ENCODE data around the gene CHRDL1. TPM values are rescaled to one million over a fixed set of nuclear protein-coding genes. Genes with fewer than 3 reads are reported as not detected.

Gene CHRDL1
- total and polyA plus RNA-seq, 2 donors (not counting 1 experiment from before 2014, with no cell fraction given), result not detected

GRCh38 chrX:110669572-110669971 is 126.0 kb downstream of the CHRDL1 start:
- Histone ChIP-seq H3K4me1 (ENCODE audit: control insufficient read depth in 2 of 2, insufficient read depth in 2 of 2, low read length in 2 of 2) (no peaks in the 10 kb centered on the region), H3K4me2 (replicated peaks; ENCODE audit: low read depth, low read length, poor library complexity, severe bottlenecking) (no peak overlapping the region), H2AFZ (ENCODE audit: insufficient read depth, low read depth, low read length, poor library complexity, severe bottlenecking) (no peak overlapping the region), H3K27me3 (replicated peaks in 1 of 4; ENCODE audit: control extremely low read depth in 1 of 4, control insufficient read depth in 3 of 4, insufficient read depth in 4 of 4, low read length in 3 of 4) (no peaks in the 10 kb centered on the region), H3K27ac (ENCODE audit: low read length in 2 of 2) (no peak overlapping the region), H3K9ac (ENCODE audit: low read length) (no peak overlapping the region), H3K36me3 (replicated peaks in 1 of 2; ENCODE audit: control extremely low read depth in 1 of 2, control insufficient read depth in 1 of 2, extremely low read depth in 1 of 2, insufficient read depth in 2 of 2, low read length in 1 of 2) (no peaks in the 10 kb centered on the region), H3K79me2 (ENCODE audit: control insufficient read depth, insufficient read depth, low read length) (no peaks in the 10 kb centered on the region), H4K20me1 (ENCODE audit: control insufficient read depth, insufficient read depth, low read length, poor library complexity, severe bottlenecking) (no peaks in the 10 kb centered on the region), H3K4me3 (ENCODE audit: control extremely low read depth in 1 of 5, extremely low read depth in 1 of 5, insufficient read depth in 1 of 5, low read depth in 2 of 5, low read length in 4 of 5) (no peak overlapping the region), H3K9me3 (ENCODE audit: control extremely low read depth in 1 of 3, control insufficient read depth in 2 of 3, insufficient read depth in 1 of 3, low read length in 2 of 3) (no peaks in the 10 kb centered on the region)
- no peak for TF ChIP-seq EZH2 (IDR thresholded peaks at IDR 0.05; ENCODE audit: borderline replicate concordance, insufficient read depth, low read depth, low read length, poor library complexity, severe bottlenecking)
- POLR2A ChIA-PET, result no interaction called here
- Mint-ChIP-seq H3K4me3 (no peak overlapping the region), H3K27me3 (no peaks in the 10 kb centered on the region), H3K9me3 (ENCODE audit: insufficient read depth) (no peaks in the 10 kb centered on the region), H3K4me1 (no peaks in the 10 kb centered on the region), H3K27ac (no peak overlapping the region)
- no CpG with 5 or more reads among the region's 1 CpG for WGBS (ENCODE audit: insufficient coverage)
- intact Hi-C loops (cut with micrococcal nuclease), result no loop called here
- CTCF ChIA-PET, result no interaction called here
- ATAC-seq (ENCODE audit: low read depth) (no peak), DNase-seq (no peak)

DNA sequence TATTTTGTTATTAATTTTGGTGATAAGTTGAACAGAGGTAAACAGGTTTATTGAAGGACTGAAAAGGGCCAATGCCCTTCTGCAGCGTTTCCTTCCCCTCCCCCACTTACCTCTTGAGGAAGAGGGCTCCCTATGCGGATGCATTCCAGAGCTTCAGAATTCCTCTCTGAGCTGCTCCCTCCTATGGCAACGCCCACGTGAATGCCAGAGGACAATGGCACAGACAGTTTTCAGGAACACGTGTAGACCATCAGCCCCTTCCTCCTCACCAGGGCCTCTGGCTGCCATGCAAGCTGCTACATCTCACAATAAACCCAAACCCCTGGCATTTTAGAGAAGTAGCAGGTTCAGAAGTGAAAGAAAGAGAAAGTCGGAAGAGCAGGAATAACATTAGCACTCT is 127.9 kb downstream of the CHRDL1 start:
- no peak overlapping the region for H3K27ac ChIP-seq (ENCODE audit: low read length in 2 of 2)
- H3K4me1 ChIP-seq (ENCODE audit: control insufficient read depth in 2 of 2, insufficient read depth in 2 of 2, low read length in 2 of 2), result no peaks in the 10 kb centered on the region
- no peaks in the 10 kb centered on the region for H3K27me3 Mint-ChIP-seq
- ATAC-seq (ENCODE audit: low read depth) (no peak), DNase-seq (no peak)
- no peaks in the 10 kb centered on the region for H3K9me3 ChIP-seq (ENCODE audit: control extremely low read depth in 1 of 3, control insufficient read depth in 2 of 3, insufficient read depth in 1 of 3, low read length in 2 of 3)
- WGBS (ENCODE audit: insufficient coverage), result 84% methylated on average over 2 of the region's 6 CpGs
- intact Hi-C loops (cut with micrococcal nuclease), result no loop called here
- ChIA-PET POLR2A (no interaction called here), CTCF (no interaction called here)
- H3K27ac Mint-ChIP-seq, result no peak overlapping the region
- H3K9me3 Mint-ChIP-seq (ENCODE audit: insufficient read depth), result no peaks in the 10 kb centered on the region
- no peaks in the 10 kb centered on the region for H3K36me3 ChIP-seq (replicated peaks in 1 of 2; ENCODE audit: control extremely low read depth in 1 of 2, control insufficient read depth in 1 of 2, extremely low read depth in 1 of 2, insufficient read depth in 2 of 2, low read length in 1 of 2)
- TF ChIP-seq, protein P1, sequence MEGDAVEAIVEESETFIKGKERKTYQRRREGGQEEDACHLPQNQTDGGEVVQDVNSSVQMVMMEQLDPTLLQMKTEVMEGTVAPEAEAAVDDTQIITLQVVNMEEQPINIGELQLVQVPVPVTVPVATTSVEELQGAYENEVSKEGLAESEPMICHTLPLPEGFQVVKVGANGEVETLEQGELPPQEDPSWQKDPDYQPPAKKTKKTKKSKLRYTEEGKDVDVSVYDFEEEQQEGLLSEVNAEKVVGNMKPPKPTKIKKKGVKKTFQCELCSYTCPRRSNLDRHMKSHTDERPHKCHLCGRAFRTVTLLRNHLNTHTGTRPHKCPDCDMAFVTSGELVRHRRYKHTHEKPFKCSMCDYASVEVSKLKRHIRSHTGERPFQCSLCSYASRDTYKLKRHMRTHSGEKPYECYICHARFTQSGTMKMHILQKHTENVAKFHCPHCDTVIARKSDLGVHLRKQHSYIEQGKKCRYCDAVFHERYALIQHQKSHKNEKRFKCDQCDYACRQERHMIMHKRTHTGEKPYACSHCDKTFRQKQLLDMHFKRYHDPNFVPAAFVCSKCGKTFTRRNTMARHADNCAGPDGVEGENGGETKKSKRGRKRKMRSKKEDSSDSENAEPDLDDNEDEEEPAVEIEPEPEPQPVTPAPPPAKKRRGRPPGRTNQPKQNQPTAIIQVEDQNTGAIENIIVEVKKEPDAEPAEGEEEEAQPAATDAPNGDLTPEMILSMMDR (IDR thresholded peaks at IDR 0.05), result no peak
- no peak for TF ChIP-seq EZH2 (IDR thresholded peaks at IDR 0.05; ENCODE audit: borderline replicate concordance, insufficient read depth, low read depth, low read length, poor library complexity, severe bottlenecking)
- no peak overlapping the region for H3K4me3 ChIP-seq (ENCODE audit: control extremely low read depth in 1 of 5, extremely low read depth in 1 of 5, insufficient read depth in 1 of 5, low read depth in 2 of 5, low read length in 4 of 5)
- no peaks in the 10 kb centered on the region for H3K4me1 Mint-ChIP-seq
- H3K4me2 ChIP-seq (replicated peaks; ENCODE audit: low read depth, low read length, poor library complexity, severe bottlenecking), result no peak overlapping the region
- no peak overlapping the region for H3K9ac ChIP-seq (ENCODE audit: low read length)
- no peaks in the 10 kb centered on the region for H3K79me2 ChIP-seq (ENCODE audit: control insufficient read depth, insufficient read depth, low read length)
- no peak overlapping the region for H3K4me3 Mint-ChIP-seq
- no peaks in the 10 kb centered on the region for H4K20me1 ChIP-seq (ENCODE audit: control insufficient read depth, insufficient read depth, low read length, poor library complexity, severe bottlenecking)
- H3K27me3 ChIP-seq (replicated peaks in 1 of 4; ENCODE audit: control extremely low read depth in 1 of 4, control insufficient read depth in 3 of 4, insufficient read depth in 4 of 4, low read length in 3 of 4), result no peaks in the 10 kb centered on the region
- no peak overlapping the region for H2AFZ ChIP-seq (ENCODE audit: insufficient read depth, low read depth, low read length, poor library complexity, severe bottlenecking)
